GM13976 (cell line): ENCODE data around the gene VWA3B.

Experiments used
- DNase-seq: peaks from one replicate; pipeline ENCODE4 v3.0.0; 2012; ENCODE audit warnings: low spot score
- CTCF ChIP-seq: IDR thresholded peaks from 2 replicates; pipeline ENCODE4 v1.5.1; 2012; ENCODE audit warnings: borderline replicate concordance, mild to moderate bottlenecking; ENCODE audit not compliant: insufficient read depth; ENCODE audit errors: extremely low read depth, missing control alignments, control extremely low read depth
- in situ Hi-C: fragments of 300-500 bp; cut with MboI; formaldehyde crosslinking; loops from one replicate; pipeline ENCODE4 v1.12.0; 2022; ENCODE audit warnings: low sequenced_read_pairs, mixed read lengths, inconsistent platforms; ENCODE audit not compliant: unreplicated experiment

The VWA3B gene

GRCh38 chr2:98087447-98088020, 567 bp downstream of the VWA3B start:
- in situ Hi-C loops, result no loop called here
- TF ChIP-seq CTCF, result no peak
- DNase-seq, result peak; percentile 45

GRCh38 chr2:98088261-98088660, 1.3 kb downstream of the VWA3B start:
- no peak for DNase-seq
- TF ChIP-seq CTCF, result peak; percentile 23
- in situ Hi-C loops, result no loop called here

GRCh38 chr2:98089941-98090340, 3.0 kb downstream of the VWA3B start:
- no peak for DNase-seq
- in situ Hi-C loops, result no loop called here
- TF ChIP-seq CTCF, result no peak

GRCh38 chr2:98090951-98091350, 4.0 kb downstream of the VWA3B start:
- no peak for TF ChIP-seq CTCF
- no peak for DNase-seq
- in situ Hi-C loops, result no loop called here

GRCh38 chr2:98091738-98092137, 4.8 kb downstream of the VWA3B start:
- in situ Hi-C loops, result no loop called here
- no peak for DNase-seq
- no peak for TF ChIP-seq CTCF

- TF ChIP-seq CTCF, result no peak
- no peak for DNase-seq
- in situ Hi-C loops, result no loop called here
Measured at GRCh38 chr2:98093146-98093545, 6.2 kb downstream of the VWA3B start.

- in situ Hi-C loops, result no loop called here
Measured at GRCh38 chr2:98093611-98094010, 6.6 kb downstream of the VWA3B start.

More at GRCh38 chr2:98093611-98094010, 6.6 kb downstream of the VWA3B start:
- DNase-seq, result no peak
- no peak for TF ChIP-seq CTCF
